Fibroblast of lung (primary cell): ENCODE results near the gene STXBP6.

ENCODE experiments used
- EZH2 ChIP-seq: IDR thresholded peaks from 2 replicates; pipeline ENCODE4 v1.5.1; 2012; ENCODE audit warnings: low read length, control low read depth, mild to moderate bottlenecking; ENCODE audit errors: missing control alignments
- TF ChIP-seq, protein P1 (sequence below), 2 donors: IDR thresholded peaks in 1 of 2; conservative IDR thresholded peaks in 1 of 2; 1 replicate in 1 of 2; 2 replicates in 1 of 2; pipeline ENCODE4 v1.5.1; 2011 to 2012; ENCODE audit warnings: low read length in 2 of 2, control low read depth in 1 of 2, inconsistent platforms in 1 of 2, low read depth in 1 of 2, mild to moderate bottlenecking in 1 of 2

DNA sequence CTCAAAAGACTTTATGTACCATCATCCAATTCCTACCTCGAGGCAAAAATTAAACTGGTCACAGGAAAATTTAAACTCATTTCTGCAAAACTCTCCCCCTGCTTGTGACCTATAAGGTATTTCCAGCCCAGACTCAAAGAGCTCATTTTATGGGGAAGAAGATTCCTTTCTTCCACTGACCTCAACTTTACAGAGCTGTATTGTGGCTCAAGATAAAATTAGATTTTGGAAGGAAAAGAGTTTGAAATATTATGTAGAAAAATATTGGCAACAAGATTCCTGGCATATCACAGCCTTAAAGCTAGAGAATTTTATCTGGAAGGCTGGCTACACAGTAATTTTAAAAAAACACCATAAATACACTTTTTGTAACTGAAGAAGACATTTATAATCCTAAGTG, 91.7 kb downstream of the STXBP6 start:
- TF ChIP-seq, protein P1, sequence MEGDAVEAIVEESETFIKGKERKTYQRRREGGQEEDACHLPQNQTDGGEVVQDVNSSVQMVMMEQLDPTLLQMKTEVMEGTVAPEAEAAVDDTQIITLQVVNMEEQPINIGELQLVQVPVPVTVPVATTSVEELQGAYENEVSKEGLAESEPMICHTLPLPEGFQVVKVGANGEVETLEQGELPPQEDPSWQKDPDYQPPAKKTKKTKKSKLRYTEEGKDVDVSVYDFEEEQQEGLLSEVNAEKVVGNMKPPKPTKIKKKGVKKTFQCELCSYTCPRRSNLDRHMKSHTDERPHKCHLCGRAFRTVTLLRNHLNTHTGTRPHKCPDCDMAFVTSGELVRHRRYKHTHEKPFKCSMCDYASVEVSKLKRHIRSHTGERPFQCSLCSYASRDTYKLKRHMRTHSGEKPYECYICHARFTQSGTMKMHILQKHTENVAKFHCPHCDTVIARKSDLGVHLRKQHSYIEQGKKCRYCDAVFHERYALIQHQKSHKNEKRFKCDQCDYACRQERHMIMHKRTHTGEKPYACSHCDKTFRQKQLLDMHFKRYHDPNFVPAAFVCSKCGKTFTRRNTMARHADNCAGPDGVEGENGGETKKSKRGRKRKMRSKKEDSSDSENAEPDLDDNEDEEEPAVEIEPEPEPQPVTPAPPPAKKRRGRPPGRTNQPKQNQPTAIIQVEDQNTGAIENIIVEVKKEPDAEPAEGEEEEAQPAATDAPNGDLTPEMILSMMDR (conservative IDR thresholded peaks at IDR 0.05 in 1 of 2, IDR thresholded peaks at IDR 0.05 in 1 of 2; ENCODE audit: low read depth in 1 of 2, low read length in 2 of 2), result no peak
- no peak for TF ChIP-seq EZH2
